CD4-positive, alpha-beta memory T cell (primary cell): Measurements from ENCODE around the gene RETREG1. TPM values are rescaled to one million over a fixed set of nuclear protein-coding genes. Genes with fewer than 3 reads are reported as not detected.

Experiments used
- CTCF ChIA-PET: fragments of 350-600 bp; sonication (Branson Sonifier 250); formaldehyde crosslinking; loops from one replicate; lab custom pipeline; 2021; ENCODE audit warnings: inconsistent platforms; ENCODE audit not compliant: partially characterized antibody; lab: Charles Lee
- POLR2A ChIA-PET: fragments of 350-600 bp; sonication (Branson Sonifier 250); formaldehyde crosslinking; loops from one replicate; lab custom pipeline; 2021; ENCODE audit not compliant: partially characterized antibody; lab: Charles Lee
- DNase-seq, 5 donors: peaks; one replicate each; pipeline versions ENCODE4 v3.0.0 to v3.0.0-alpha.2; 2020 to 2022; ENCODE audit warnings: mixed read lengths in 1 of 5
- H3K27ac ChIP-seq: one replicate; pipeline ENCODE4 v1.7.0; 2013; ENCODE audit warnings: low read depth, low read length
- H3K27me3 ChIP-seq: 2 replicates; pipeline ENCODE4 v1.7.0; 2013; ENCODE audit warnings: mild to moderate bottlenecking, low read length, moderate library complexity; ENCODE audit not compliant: insufficient read depth
- H3K36me3 ChIP-seq: 2 replicates; pipeline ENCODE4 v1.7.0; 2013; ENCODE audit warnings: mild to moderate bottlenecking, low read length, moderate library complexity; ENCODE audit not compliant: insufficient read depth
- H3K4me1 ChIP-seq: 2 replicates; pipeline ENCODE4 v1.7.0; 2013; ENCODE audit warnings: mild to moderate bottlenecking, low read length, moderate library complexity; ENCODE audit not compliant: insufficient read depth
- H3K4me3 ChIP-seq, 2 donors: one replicate each; pipeline ENCODE4 v1.7.0; 2013; ENCODE audit warnings: low read length in 2 of 2, mild to moderate bottlenecking in 1 of 2
- H3K9me3 ChIP-seq, 2 donors: one replicate each; pipeline ENCODE4 v1.7.0; 2013; ENCODE audit warnings: low read length in 2 of 2, control low read depth in 1 of 2; ENCODE audit not compliant: control insufficient read depth in 1 of 2
- H3K27ac Mint-ChIP-seq, 7 donors: one replicate each; pipeline ENCODE4 v1.8.0; 2020 to 2021; ENCODE audit warnings: mixed read lengths in 7 of 7, mild to moderate bottlenecking in 6 of 7, inconsistent platforms in 3 of 7, moderate library complexity in 3 of 7
- H3K27me3 Mint-ChIP-seq, 2 donors: one replicate each; pipeline ENCODE4 v1.8.0; 2020 to 2021; ENCODE audit warnings: mixed read lengths in 2 of 2
- H3K36me3 Mint-ChIP-seq, 2 donors: one replicate each; pipeline ENCODE4 v1.8.0; 2020 to 2021; ENCODE audit warnings: mixed read lengths in 2 of 2, inconsistent platforms in 1 of 2, mild to moderate bottlenecking in 1 of 2
- H3K4me1 Mint-ChIP-seq, 4 donors: one replicate each; pipeline ENCODE4 v1.8.0; 2020 to 2021; ENCODE audit warnings: mixed read lengths in 4 of 4, mild to moderate bottlenecking in 1 of 4
- H3K4me3 Mint-ChIP-seq, 8 donors: one replicate each; pipeline ENCODE4 v1.8.0; 2020 to 2021; ENCODE audit warnings: mixed read lengths in 8 of 8, mild to moderate bottlenecking in 7 of 8, moderate library complexity in 6 of 8, inconsistent platforms in 3 of 8
- H3K9me3 Mint-ChIP-seq, 8 donors: one replicate each; pipeline ENCODE4 v1.8.0; 2020 to 2021; ENCODE audit warnings: mixed read lengths in 8 of 8, mild to moderate bottlenecking in 5 of 8, inconsistent platforms in 3 of 8, moderate library complexity in 1 of 8
- intact Hi-C: fragments of 100-400 bp; cut with micrococcal nuclease; formaldehyde crosslinking; loops from one replicate; pipeline ENCODE4 v1.15.1; 2023
- polyA plus RNA-seq, 2 donors: library from polyadenylated mRNA; unstranded; fragments of 300-500 nt; fragmentation: Illumina TruSeq; gene quantifications; one replicate each; pipeline ENCODE4 v1.2.3, GENCODE V29; 2021
- total RNA-seq, 2 experiments: library from RNA; stranded (reverse); gene quantifications; one replicate each; pipeline ENCODE4 v1.2.3, GENCODE V29; 2021

Gene RETREG1
- total and polyA plus RNA-seq, 4 experiments from 2014 or later = 26.6 to 79.5 (median 49.3) TPM

GRCh38 chr5:16461782-16462181, 155.0 kb downstream of the RETREG1 start:
- no peaks in the 10 kb centered on the region for H3K27me3 ChIP-seq
- no peak for DNase-seq
- H3K27ac ChIP-seq = no peak overlapping the region
- H3K4me3 Mint-ChIP-seq = peak overlapping the region in 7 of 8 donors; percentile 34 to 97 (median 57)
- H3K4me1 Mint-ChIP-seq = peaks cover 66 to 98% (median 81%) of the 10 kb centered on the region in 4 donors
- H3K4me3 ChIP-seq = no peak overlapping the region
- H3K27ac Mint-ChIP-seq = peak overlapping the region in 6 of 7 donors; percentile 11 to 94 (median 51)
- H3K4me1 ChIP-seq = peaks cover 86% of the 10 kb centered on the region
- H3K36me3 ChIP-seq = peaks cover 53% of the 10 kb centered on the region
- H3K36me3 Mint-ChIP-seq = peaks cover 48 to 86% of the 10 kb centered on the region in 2 donors
- POLR2A ChIA-PET = no interaction called here
- no peaks in the 10 kb centered on the region for H3K27me3 Mint-ChIP-seq
- peaks cover 0 to 5% (median 0%) of the 10 kb centered on the region in 8 donors for H3K9me3 Mint-ChIP-seq
- no peaks in the 10 kb centered on the region for H3K9me3 ChIP-seq
- CTCF ChIA-PET = interaction anchor here (1.4 kb wide), 1 partner anchor 10 kb away, joined by 3 read pairs; no protein-coding TSS in a partner anchor
- intact Hi-C loops = no loop called here

- Histone ChIP-seq H3K27ac (no peak overlapping the region), H3K27me3 (no peaks in the 10 kb centered on the region), H3K4me1 (peaks cover 87% of the 10 kb centered on the region), H3K36me3 (peaks cover 60% of the 10 kb centered on the region), H3K4me3 (no peak overlapping the region), H3K9me3 (no peaks in the 10 kb centered on the region)
- POLR2A ChIA-PET = no interaction called here
- CTCF ChIA-PET = no interaction called here
- peak overlapping the region in 7 of 8 donors; percentile 1 to 97 (median 51) for H3K4me3 Mint-ChIP-seq
- peaks cover 0 to 5% (median 0%) of the 10 kb centered on the region in 8 donors for H3K9me3 Mint-ChIP-seq
- no peaks in the 10 kb centered on the region for H3K27me3 Mint-ChIP-seq
- H3K36me3 Mint-ChIP-seq = peaks cover 54 to 92% of the 10 kb centered on the region in 2 donors
- intact Hi-C loops = no loop called here
- H3K4me1 Mint-ChIP-seq = peaks cover 71 to 98% (median 82%) of the 10 kb centered on the region in 4 donors
- no peak for DNase-seq
- H3K27ac Mint-ChIP-seq = peak overlapping the region in 6 of 7 donors; percentile 48 to 94 (median 54)
Measured at GRCh38 chr5:16461026-16461425, 155.8 kb downstream of the RETREG1 start.

- Histone ChIP-seq H3K27me3 (no peaks in the 10 kb centered on the region), H3K36me3 (peaks cover 68% of the 10 kb centered on the region), H3K9me3 (no peaks in the 10 kb centered on the region), H3K4me3 (no peak overlapping the region), H3K27ac (no peak overlapping the region), H3K4me1 (peaks cover 99% of the 10 kb centered on the region)
- no peak for DNase-seq
- CTCF ChIA-PET = interaction anchor here (2.7 to 5.5 kb wide), 2 partner anchors 14 to 299 kb away, joined by 8 to 50 read pairs; no protein-coding TSS in a partner anchor
- H3K27ac Mint-ChIP-seq = peak overlapping the region in 6 of 7 donors; percentile 10 to 94 (median 37)
- intact Hi-C loops = no loop called here
- no peaks in the 10 kb centered on the region for H3K27me3 Mint-ChIP-seq
- POLR2A ChIA-PET = no interaction called here
- peaks cover 56 to 87% of the 10 kb centered on the region in 2 donors for H3K36me3 Mint-ChIP-seq
- no peaks in the 10 kb centered on the region for H3K9me3 Mint-ChIP-seq
- H3K4me3 Mint-ChIP-seq = peak overlapping the region in 3 of 8 donors; percentile 1 to 17 (median 7)
- peaks cover 71 to 96% (median 83%) of the 10 kb centered on the region in 4 donors for H3K4me1 Mint-ChIP-seq
Measured at GRCh38 chr5:16459451-16459850, 157.3 kb downstream of the RETREG1 start.

GRCh38 chr5:16457853-16458252, 158.9 kb downstream of the RETREG1 start:
- Histone ChIP-seq H3K27me3 (no peaks in the 10 kb centered on the region), H3K4me1 (peaks cover 83% of the 10 kb centered on the region), H3K4me3 (no peak overlapping the region), H3K27ac (no peak overlapping the region), H3K9me3 (no peaks in the 10 kb centered on the region), H3K36me3 (peaks cover 61% of the 10 kb centered on the region)
- DNase-seq = no peak
- POLR2A ChIA-PET = no interaction called here
- intact Hi-C loops = no loop called here
- Mint-ChIP-seq H3K36me3 (peaks cover 48 to 82% of the 10 kb centered on the region in 2 donors), H3K27ac (peak overlapping the region; percentile 3 to 74 (median 46)), H3K4me3 (peak overlapping the region in 1 of 8 donors; percentile 1), H3K4me1 (peaks cover 59 to 87% (median 71%) of the 10 kb centered on the region in 4 donors), H3K27me3 (no peaks in the 10 kb centered on the region), H3K9me3 (no peaks in the 10 kb centered on the region)
- CTCF ChIA-PET = interaction anchor here (0.8 to 5.5 kb wide), 16 partner anchors 10 to 1353 kb away, joined by 3 to 50 read pairs (median 6); no protein-coding TSS in a partner anchor

- DNase-seq = no peak
- peaks cover 56 to 83% (median 68%) of the 10 kb centered on the region in 4 donors for H3K4me1 Mint-ChIP-seq
- H3K27ac Mint-ChIP-seq = peak overlapping the region in 5 of 7 donors; percentile 3 to 74 (median 46)
- Histone ChIP-seq H3K27me3 (no peaks in the 10 kb centered on the region), H3K9me3 (no peaks in the 10 kb centered on the region), H3K4me1 (peaks cover 79% of the 10 kb centered on the region), H3K4me3 (no peak overlapping the region), H3K27ac (no peak overlapping the region), H3K36me3 (peaks cover 61% of the 10 kb centered on the region)
- H3K27me3 Mint-ChIP-seq = no peaks in the 10 kb centered on the region
- ChIA-PET CTCF (interaction anchor here (0.8 to 5.5 kb wide), 14 partner anchors 7 to 1353 kb away, joined by 3 to 50 read pairs (median 7); no protein-coding TSS in a partner anchor), POLR2A (interaction anchor here (0.7 kb wide), 1 partner anchor 170 kb away, joined by 3 read pairs; no protein-coding TSS in a partner anchor)
- H3K36me3 Mint-ChIP-seq = peaks cover 47 to 82% of the 10 kb centered on the region in 2 donors
- H3K9me3 Mint-ChIP-seq = no peaks in the 10 kb centered on the region
- H3K4me3 Mint-ChIP-seq = peak overlapping the region in 2 of 8 donors; percentile 5 to 37
- intact Hi-C loops = no loop called here
Measured at GRCh38 chr5:16457451-16457850, 159.3 kb downstream of the RETREG1 start.

- Histone ChIP-seq H3K27me3 (no peaks in the 10 kb centered on the region), H3K36me3 (peaks cover 61% of the 10 kb centered on the region), H3K9me3 (no peaks in the 10 kb centered on the region), H3K27ac (no peak overlapping the region), H3K4me3 (peak overlapping the region in 1 of 2 donors; percentile 4), H3K4me1 (peaks cover 67% of the 10 kb centered on the region)
- peak; percentile 43 to 67 (median 64) for DNase-seq
- intact Hi-C loops = loop anchor here (1.0 kb wide), 2 partner anchors 9 to 210 kb away; partner anchors contain the start of gene ZNF622
- CTCF ChIA-PET = interaction anchor here (0.7 to 5.5 kb wide), 23 partner anchors 8 to 1352 kb away, joined by 3 to 50 read pairs (median 4); no protein-coding TSS in a partner anchor
- Mint-ChIP-seq H3K4me1 (peaks cover 46 to 72% (median 57%) of the 10 kb centered on the region in 4 donors), H3K27me3 (no peaks in the 10 kb centered on the region), H3K9me3 (no peaks in the 10 kb centered on the region), H3K36me3 (peaks cover 44 to 83% of the 10 kb centered on the region in 2 donors), H3K4me3 (peak overlapping the region in 7 of 8 donors; percentile 40 to 82 (median 62)), H3K27ac (peak overlapping the region; percentile 53 to 92 (median 80))
- POLR2A ChIA-PET = interaction anchor here (0.6 to 1.5 kb wide), 3 partner anchors 9 to 1348 kb away, joined by 4 to 7 read pairs (median 5); partner anchors contain the start of gene ZNF622
Measured at GRCh38 chr5:16456103-16456832, 160.5 kb downstream of the RETREG1 start.
